Fibroblast of peridontal ligament (primary cell): ENCODE data around the gene TENT4A.
A peak's percentile ranks its signal among the peaks of the same experiment; 100 is the strongest.

ENCODE experiments used
- DNase-seq: peaks from one replicate; pipeline ENCODE4 v3.0.0-alpha.2; 2010; ENCODE audit errors: extremely low read depth

The TENT4A gene

DNA sequence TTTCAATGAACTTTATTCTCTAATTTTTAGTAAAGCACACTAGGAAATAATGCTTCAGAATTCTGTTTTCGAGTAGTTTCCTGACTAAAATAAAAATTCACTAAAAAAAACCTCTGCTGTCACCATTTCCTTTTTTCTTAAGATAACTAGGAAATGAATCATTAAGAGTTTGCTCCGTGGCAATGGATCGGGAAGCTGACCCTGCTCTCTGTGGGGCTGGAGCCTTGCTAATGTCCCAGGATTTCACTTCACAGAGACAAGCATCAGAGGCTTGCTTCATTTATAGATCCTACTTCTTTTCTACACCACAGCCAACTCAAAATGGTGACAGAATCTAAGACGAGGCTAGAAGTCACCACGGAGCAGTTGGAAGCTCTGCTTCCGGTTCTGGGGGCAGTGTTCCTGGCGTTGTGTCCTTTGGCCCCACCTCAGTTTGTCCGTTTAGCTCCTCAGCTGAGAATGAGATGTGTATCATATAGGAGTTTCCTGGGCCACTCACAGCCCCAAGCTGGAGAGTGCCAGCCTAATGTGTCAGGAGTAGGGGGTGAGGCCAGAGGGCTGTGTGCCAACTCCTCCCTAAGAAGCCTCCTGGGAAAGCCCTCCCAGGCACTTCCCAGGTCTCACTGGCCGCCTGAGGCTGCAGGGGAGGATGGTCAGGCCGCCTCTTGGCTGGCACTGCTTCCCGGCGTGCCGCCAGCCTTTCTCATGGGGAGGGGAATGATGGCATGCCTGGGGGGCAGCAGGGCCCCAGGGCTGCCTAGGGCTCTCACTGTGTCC is 19.6 kb downstream of the TENT4A start:
- peak; percentile 54 for DNase-seq

GRCh38 chr5:6733411-6734242 is 20.4 kb downstream of the TENT4A start:
- peak; percentile 69 for DNase-seq

DNA sequence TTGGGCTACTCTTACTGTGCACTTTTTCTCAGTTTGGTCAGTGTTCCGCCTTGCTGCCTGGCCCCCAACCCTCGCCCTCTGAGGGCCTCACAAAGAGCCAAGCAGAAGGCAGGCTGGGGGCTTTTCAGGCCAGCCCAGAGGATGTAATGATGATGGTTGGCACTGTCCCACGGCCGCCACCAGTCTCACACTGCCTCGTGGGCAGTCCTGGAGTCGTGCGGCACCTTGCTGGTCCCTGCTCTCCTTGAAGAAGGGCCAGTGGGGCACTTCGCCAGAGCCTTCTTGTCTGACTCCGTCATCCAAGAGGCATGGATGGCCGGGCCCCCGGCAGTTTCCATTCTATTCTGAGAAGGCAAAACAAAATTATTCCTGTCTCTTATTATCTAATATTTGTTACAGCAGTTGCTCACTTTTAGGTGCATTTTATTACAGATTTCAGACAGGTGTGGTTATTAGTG is 21.0 kb downstream of the TENT4A start:
- DNase-seq = no peak

GRCh38 chr5:6734781-6735180 is 21.5 kb downstream of the TENT4A start:
- no peak for DNase-seq

GRCh38 chr5:6736106-6736505 is 22.9 kb downstream of the TENT4A start:
- no peak for DNase-seq

DNA sequence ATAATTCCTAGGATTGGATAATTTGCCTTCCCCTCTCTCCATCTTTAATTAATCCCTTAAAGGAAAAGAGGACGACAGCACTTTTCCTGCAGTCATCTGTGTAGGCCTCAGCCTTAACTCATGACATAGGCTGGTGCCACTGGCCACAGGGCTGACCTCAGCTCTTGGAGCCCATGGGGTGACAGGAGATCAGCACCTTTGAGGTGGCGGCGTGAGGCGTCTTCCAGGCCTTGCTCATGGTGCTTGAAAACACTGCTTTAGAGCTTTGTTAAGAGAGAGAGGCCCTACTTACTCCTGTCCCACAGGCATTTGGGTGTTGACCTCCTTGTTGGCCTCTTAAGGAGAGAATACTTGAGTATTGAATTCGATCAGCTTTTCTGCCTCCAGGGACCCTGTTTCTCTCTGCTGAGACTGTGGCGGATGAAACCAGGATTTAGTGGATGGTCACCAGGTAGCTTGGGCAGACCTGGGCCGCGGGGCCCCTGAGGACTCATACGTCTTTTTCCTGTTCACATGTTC is 23.4 kb downstream of the TENT4A start:
- no peak for DNase-seq

- DNase-seq = no peak
Measured at GRCh38 chr5:6737043-6737941, 24.1 kb downstream of the TENT4A start.

- DNase-seq = no peak
Measured at GRCh38 chr5:6739603-6740002, 26.4 kb downstream of the TENT4A start.

GRCh38 chr5:6740586-6741150 is 27.4 kb downstream of the TENT4A start:
- no peak for DNase-seq

DNA sequence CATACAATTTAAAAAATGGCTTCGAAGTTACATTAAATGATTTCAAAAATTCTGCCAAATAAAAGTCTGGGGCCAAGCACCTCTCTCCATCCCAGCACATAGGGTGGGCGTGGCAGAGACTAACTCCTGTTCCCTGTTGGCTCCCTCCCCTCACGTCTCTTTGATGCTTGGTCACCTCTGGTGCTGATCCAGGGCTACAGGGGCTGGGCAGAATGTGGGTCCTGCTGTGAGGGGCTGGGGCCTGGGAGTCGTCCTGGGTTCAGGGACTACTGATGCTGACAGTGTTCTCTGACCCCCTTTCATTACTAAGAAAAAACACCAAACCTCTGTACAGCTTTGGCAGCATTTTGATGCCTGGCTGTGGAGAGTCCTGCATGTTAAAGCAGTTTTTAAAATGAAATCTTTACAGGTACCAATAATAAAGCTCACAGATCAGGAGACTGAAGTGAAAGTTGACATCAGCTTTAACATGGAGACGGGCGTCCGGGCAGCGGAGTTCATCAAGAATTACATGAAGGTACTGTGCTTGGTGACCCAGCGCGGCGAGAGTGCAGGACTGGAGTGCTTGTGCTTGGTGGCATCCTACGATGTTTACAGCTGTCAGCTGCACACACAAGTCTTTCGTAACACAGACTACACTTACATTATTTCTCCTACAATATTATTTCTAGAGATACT is 29.0 kb downstream of the TENT4A start:
- DNase-seq = no peak

- DNase-seq = no peak
Measured at GRCh38 chr5:6743161-6743560, 29.9 kb downstream of the TENT4A start.

DNA sequence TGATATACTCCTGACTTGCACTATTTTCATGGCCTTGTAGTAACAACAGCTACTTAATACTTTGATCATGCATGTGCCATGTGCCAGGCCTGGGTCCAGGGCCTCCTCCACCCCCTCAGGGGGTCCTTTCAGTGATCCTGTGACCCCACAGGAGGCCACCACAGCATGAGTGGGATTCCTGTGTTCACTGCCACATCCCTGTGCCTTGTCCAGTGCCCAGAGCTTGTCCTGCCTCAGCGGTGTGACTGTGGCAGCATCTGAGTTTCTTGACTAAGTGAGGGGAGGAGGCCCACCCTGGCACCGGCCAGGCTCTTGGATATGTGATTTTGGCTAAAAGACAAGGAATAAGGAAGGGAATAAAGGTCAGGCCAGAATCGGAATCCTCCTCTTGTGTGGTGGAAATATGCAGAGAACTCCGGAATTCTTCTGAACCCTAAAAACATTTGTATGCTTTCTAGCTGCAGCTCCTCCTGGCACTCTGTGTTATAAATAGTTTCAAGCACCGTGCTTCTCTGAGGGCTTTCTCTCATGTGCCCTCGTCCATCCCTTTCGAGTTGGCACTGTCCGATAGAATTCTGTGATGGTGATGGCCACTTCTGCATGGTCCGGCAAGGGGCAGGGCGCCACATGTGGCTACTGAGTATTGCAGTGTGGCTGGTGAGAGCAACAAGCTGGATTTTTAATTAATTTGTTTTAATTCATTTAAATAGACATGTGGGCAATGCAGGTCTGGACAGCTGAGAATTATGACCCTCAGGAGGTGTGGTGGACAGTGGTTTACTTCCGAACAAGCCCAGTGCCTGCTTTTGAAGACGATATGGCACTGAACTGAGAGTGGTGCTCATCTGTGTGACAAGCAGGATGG is 31.8 kb downstream of the TENT4A start:
- no peak for DNase-seq

GRCh38 chr5:6745706-6746222 is 32.5 kb downstream of the TENT4A start:
- peak; percentile 85 for DNase-seq

DNA sequence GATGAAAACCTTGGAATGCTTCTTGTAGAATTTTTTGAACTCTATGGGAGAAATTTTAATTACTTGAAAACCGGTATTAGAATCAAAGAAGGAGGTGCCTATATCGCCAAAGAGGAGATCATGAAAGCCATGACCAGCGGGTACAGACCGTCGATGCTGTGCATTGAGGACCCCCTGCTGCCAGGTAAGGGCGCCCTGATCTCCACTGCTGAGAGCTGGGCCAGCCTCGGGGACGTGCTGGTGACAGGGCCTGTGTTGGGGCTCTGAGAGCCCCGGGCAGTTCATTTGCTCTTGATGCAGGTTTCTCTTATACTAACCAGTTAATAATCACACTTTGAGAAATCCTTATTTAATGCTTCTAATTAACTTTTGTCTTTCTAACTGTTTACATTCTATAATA is 33.0 kb downstream of the TENT4A start:
- no peak for DNase-seq

DNA sequence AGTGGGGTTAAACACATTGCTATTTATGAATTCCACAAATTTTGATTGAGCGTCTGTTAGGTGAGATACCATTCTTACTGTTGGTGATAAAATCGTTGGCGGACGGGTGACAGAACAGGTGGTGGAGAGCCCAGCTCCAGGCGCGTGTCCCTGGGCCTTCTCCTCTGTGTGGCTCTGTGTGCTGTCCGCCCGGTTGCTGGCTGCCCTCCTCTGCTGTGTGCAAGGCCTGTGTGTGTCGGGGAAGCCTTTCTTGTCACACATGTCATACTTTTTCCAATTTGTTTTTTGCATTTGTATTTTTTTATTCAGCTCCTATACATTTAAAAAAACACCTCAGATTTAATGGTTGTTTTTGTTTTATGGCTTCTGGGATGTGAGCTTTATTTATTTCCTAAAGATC is 33.9 kb downstream of the TENT4A start:
- no peak for DNase-seq

GRCh38 chr5:6748142-6748541 is 34.9 kb downstream of the TENT4A start:
- no peak for DNase-seq

DNA sequence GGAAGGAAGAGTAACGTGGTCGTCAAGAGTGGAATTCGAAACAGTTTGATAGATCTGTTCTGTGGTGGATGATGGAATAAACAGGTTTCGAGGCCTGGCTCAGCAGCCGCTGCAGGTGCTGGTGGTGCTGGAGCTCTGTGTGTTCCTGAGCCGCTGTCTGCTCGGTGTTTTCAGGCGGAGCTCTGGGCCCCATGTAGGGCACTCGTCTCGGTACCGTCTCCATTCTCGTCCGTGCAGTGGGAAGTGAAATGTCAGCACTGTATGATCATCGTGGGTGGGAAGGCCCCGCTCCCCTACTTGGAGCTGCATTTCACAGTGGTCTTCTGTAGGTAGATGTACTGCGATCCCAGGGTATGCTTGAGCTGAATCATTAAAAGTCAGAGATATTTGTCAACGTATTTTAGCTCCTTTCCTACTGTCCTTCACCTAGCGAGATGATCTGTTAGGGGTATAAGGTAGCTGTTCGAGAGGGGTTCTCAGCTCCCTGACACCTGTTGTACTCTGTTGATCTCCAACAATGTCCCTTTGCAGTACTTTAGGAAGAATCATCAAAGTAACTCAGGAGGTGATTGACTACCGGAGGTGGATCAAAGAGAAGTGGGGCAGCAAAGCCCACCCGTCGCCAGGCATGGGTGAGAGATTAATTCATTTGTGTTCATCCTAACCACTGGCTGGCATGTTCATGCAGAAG is 35.9 kb downstream of the TENT4A start:
- DNase-seq = no peak

DNA sequence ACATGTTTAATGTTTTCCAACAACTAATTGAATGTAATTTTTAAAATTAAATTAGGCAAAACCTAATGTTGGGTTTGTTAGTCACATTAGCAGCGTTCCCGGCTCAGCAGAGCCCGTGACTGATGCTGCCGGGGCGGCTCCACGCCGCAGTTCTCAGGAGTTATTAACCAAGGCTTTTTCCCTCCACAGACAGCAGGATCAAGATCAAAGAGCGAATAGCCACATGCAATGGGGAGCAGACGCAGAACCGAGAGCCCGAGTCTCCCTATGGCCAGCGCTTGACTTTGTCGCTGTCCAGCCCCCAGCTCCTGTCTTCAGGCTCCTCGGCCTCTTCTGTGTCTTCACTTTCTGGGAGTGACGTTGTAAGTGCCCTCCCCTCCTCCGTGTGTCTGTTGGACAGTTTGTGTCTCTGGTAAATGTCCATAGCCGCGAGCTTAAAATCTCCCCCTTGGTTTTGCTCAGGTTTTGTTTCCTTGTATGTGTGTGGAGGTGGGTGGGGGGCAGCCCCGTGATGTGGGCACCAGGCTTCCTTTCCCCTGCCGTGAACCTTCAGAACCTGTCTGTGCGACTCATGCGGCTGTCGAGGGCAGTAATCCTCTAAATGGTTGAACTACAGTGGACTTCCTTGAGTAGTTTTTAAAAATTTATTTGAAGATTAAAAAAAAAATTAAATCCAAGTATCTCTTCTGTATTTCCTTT is 37.1 kb downstream of the TENT4A start:
- no peak for DNase-seq
